Cardiac fibroblast (primary cell): Measurements from ENCODE around the gene CLEC2D.

Source experiments
- DNase-seq, 2 donors: peaks; one replicate each; pipeline versions ENCODE4 v3.0.0 to v3.0.0-alpha.2; 2010; ENCODE audit warnings: low read depth in 2 of 2
- H3K4me3 ChIP-seq, 2 donors: replicated peaks in 1 of 2; 1 replicate in 1 of 2; 2 replicates in 1 of 2; pipeline ENCODE4 v1.5.1; 2011; ENCODE audit warnings: low read depth in 2 of 2, low read length in 2 of 2, mild to moderate bottlenecking in 2 of 2, moderate library complexity in 1 of 2
- TF ChIP-seq, protein P1 (sequence below): IDR thresholded peaks from one replicate; pipeline ENCODE4 v1.5.1; 2011; ENCODE audit warnings: low read depth, mild to moderate bottlenecking, low read length, inconsistent platforms

CLEC2D gene, protein sequence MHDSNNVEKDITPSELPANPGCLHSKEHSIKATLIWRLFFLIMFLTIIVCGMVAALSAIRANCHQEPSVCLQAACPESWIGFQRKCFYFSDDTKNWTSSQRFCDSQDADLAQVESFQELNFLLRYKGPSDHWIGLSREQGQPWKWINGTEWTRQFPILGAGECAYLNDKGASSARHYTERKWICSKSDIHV

GRCh38 chr12:9669534-9669933, at the start of gene CLEC2D:
TSS of gene CLEC2D (plus strand) at chr12:9669713. CDS start at chr12:9669735, 22 bp downstream.
- DNase-seq, result no peak
- H3K4me3 ChIP-seq, result no peak within 1 kb of the TSS

GRCh38 chr12:9625019-9625418, 44.5 kb upstream of the CLEC2D start:
- TF ChIP-seq, protein P1, sequence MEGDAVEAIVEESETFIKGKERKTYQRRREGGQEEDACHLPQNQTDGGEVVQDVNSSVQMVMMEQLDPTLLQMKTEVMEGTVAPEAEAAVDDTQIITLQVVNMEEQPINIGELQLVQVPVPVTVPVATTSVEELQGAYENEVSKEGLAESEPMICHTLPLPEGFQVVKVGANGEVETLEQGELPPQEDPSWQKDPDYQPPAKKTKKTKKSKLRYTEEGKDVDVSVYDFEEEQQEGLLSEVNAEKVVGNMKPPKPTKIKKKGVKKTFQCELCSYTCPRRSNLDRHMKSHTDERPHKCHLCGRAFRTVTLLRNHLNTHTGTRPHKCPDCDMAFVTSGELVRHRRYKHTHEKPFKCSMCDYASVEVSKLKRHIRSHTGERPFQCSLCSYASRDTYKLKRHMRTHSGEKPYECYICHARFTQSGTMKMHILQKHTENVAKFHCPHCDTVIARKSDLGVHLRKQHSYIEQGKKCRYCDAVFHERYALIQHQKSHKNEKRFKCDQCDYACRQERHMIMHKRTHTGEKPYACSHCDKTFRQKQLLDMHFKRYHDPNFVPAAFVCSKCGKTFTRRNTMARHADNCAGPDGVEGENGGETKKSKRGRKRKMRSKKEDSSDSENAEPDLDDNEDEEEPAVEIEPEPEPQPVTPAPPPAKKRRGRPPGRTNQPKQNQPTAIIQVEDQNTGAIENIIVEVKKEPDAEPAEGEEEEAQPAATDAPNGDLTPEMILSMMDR, result no peak
- DNase-seq, result no peak
- H3K4me3 ChIP-seq, result no peak overlapping the region

More at GRCh38 chr12:9669534-9669933, at the start of gene CLEC2D:
- TF ChIP-seq, protein P1, result no peak

DNA sequence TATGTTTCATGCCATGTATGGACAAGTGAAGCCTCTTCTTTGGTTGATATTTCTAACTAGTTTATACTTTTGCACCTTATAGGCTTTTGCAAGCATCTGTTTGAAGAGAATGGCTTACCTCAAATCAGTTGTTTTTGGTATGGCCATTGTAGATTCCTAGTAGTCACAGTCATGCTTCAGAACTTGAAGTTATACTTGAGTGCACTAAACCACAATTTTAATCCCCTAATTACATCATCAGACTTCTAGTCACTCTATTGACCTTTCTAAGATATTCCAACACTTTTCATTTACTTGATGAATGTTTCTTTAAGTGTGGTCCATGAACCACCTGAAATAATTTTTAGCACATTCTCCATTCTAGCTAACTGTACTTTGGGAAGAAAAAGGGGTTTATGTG, 43.2 kb upstream of the CLEC2D start:
- TF ChIP-seq, protein P1, result no peak
- no peak overlapping the region for H3K4me3 ChIP-seq
- DNase-seq, result no peak

- DNase-seq, result no peak
- H3K4me3 ChIP-seq, result no peak overlapping the region
- TF ChIP-seq, protein P1, result no peak
These were observed 42.7 kb upstream of the CLEC2D start for GRCh38 chr12:9626821-9627220.

GRCh38 chr12:9632766-9633165, 36.7 kb upstream of the CLEC2D start:
- no peak for DNase-seq
- TF ChIP-seq, protein P1, result no peak
- no peak overlapping the region for H3K4me3 ChIP-seq

- TF ChIP-seq, protein P1, result peak; percentile 65
- no peak overlapping the region for H3K4me3 ChIP-seq
- DNase-seq, result peak; percentile 72 to 73
These were observed 35.2 kb upstream of the CLEC2D start for GRCh38 chr12:9634177-9634803.
